GM18507 (cell line): ENCODE data around the gene CRELD2.

Experiments used
- DNase-seq: peaks from one replicate; pipeline ENCODE4 v3.0.0; 2011; ENCODE audit warnings: low read depth; ENCODE audit not compliant: insufficient read length; ENCODE audit errors: extremely low spot score
- FAIRE-seq: peaks from 2 replicates; lab custom pipeline; 2011; peaks lifted over from hg19 to GRCh38; lab: Jason Lieb, UNC

The CRELD2 gene

DNA sequence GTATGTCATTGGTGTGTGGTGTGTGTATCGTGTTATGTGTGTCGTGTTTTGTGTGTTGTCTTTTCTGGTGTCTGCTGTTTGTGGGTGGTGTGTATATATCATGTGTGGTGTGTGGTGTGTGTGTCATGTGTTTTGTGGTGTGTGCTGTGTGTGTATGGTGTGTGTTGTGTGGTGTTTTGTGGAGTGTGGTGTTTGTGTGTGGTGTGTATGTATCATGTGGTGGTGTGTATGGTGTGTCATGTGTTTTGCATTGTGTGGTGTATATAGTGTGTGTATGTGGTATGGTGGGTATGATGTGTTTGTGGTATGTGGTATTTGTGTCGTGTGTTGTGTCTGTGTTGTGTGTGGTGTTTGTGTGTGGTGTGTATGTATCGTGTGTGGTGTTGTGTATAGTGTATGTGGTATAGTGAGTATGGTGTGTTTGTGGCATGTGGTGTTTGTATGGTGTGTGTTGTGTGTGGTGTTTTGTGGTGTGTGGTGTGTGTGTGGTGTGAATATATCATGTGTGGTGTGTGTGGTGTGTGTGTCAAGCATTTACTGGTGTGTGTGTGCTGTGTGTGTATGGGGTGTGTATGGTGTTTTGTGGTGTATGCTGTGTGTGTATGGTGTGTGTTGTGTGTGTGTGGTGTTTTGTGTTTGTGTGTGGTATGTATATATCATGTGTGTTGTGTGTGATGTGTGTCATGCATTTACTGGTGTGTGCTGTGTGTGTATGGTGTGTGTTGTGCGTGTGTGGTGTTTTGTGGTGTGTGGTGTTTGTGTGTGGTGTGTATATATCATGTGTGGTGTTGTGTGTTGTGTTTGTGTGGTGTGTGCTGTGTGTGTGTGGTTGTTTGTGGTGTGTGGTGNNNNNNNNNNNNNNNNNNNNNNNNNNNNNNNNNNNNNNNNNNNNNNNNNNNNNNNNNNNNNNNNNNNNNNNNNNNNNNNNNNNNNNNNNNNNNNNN is 54.9 kb downstream of the CRELD2 start:
- no peak for DNase-seq
- FAIRE-seq: no peak

DNA sequence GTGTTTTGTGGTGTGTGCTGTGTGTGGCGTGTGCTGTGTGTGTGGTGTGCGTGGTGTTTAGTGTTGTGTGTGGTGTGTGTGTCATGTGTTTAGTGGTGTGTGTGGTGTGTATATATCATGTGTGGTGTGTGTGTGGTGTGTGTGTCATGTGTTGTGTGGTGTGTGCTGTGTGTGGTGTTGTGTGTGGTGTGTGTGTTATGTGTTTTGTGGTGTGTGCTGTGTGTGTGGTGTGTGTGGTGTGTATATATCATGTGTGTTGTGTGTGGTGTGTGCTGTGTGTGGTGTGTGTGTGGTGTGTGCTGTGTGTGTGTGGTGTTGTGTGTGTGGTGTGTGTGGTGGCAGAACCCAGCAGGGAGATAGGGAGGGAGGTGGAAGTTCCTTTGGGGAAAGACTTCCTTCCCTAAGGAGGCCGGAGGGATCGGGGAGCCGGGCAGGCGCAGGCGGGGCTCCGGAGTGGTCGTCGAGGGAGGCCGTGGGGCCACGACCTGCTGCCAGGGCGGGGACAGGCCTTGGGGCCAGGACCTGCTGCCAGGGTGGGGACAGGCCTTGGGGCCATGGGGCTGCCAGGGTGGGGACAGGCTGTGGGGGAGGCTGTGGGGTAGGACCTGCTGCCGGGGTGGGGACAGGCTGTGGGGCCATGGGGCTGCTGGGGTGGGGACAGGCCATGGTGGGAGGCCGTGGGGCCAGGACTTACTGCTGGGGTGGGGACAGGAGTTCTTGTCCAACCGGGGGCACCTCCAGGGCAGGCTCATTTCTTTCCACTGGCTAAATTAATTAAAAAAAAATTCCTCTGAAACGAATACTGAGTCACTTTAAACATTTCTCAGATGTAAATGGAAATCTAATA is 57.3 kb downstream of the CRELD2 start:
- FAIRE-seq: no peak
- no peak for DNase-seq

DNA sequence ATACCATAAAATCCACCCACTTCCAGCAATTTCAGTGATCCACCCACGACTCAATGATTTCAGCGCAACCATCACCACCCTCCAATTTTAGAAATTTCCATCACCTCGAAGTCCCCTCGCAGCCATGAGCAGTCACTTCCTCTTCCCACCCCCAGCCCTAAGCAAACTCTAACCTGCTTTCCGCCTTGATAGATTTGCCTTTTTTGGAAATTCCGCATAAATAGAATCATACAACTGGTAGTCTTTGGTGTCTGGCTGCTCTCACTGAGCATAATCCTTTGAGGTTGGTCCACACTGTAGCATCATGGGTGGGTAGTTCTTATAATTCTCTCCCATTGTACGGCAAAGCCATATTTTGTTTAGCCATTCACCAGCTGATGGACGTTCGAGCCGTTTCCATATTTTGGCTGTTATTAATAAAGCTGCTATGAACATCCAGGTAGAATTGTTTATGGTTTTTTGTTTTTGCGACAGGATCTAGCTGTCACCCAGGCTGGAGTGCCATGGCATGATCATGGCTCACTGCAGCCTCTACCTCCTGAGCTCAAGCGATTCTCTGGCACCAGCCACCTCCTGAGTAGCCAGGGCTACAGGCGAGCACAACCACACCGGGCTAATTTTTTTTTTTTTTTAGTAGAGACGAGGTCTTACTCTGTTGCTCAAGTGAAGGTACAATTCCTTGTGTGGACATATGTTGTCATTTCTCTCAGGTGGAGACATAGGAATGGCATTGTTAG is 58.2 kb downstream of the CRELD2 start:
- FAIRE-seq (peak; percentile 85), DNase-seq (no peak)
